GM10847 (cell line): ENCODE data around the gene RASAL2.

Source experiments
- POLR2A ChIP-seq: IDR thresholded peaks from 2 replicates; pipeline ENCODE4 v1.6.1; 2011; ENCODE audit not compliant: insufficient read length; ENCODE audit errors: extremely low read depth

RASAL2 gene

GRCh38 chr1:178354816-178355215, 260.9 kb downstream of the RASAL2 start:
- TF ChIP-seq POLR2A: no peak

GRCh38 chr1:178356299-178356698, 262.4 kb downstream of the RASAL2 start:
- no peak for TF ChIP-seq POLR2A

DNA sequence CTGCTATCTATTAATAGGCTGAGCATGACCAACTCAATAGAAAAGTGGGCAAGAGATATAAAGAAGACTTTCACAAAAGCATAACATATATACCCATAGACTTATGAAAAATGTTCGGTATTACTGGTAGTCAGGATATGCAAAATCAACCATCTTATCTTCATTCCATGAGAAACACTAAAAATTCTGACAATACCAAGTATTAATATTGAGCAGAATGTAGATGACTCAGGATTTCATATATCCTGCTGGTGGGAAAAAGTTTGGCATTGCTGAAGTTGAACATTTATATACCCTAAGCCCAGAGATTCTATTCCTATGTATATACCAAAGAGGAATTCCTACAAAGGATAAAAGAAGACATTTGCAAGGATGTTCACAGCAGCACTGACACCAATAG, 264.6 kb downstream of the RASAL2 start:
- TF ChIP-seq POLR2A: no peak

DNA sequence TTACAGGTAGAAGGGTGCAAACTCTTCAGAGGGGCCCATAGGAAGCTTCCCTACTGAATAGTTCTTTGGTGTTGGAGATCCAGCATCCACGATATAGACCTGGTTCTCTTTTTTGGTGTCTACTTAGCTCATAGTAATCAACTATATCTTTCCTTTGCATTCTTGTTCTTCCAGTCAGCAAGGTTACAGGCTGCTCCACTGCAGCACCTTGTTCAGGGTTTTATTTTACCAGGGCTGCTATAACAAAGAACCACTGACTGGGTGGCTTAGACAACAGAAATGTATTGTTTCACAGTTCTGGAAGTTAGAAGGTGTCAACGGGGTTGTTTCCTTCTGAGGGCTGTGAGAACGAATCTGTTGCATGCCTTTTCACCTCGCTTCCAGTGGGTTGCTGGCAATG, 266.5 kb downstream of the RASAL2 start:
- TF ChIP-seq POLR2A: no peak

DNA sequence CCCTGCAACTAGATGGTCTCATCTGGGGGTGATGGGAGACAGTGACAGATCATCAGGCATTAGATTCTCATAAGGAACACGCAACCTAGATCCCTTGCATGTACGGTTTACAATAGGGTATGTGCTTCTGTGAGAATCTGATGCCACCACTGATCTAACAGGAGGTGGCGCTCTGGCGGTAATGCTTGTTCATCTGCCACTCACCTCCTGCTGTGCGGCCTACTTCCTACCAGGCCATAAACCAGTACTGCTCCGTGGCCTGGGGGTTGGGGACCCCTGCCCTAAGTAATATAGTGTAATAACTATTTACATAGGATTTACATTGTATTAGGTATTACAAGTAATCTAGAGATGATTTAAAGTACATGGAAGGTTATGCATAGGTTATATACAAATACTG, 267.9 kb downstream of the RASAL2 start:
- TF ChIP-seq POLR2A: no peak

DNA sequence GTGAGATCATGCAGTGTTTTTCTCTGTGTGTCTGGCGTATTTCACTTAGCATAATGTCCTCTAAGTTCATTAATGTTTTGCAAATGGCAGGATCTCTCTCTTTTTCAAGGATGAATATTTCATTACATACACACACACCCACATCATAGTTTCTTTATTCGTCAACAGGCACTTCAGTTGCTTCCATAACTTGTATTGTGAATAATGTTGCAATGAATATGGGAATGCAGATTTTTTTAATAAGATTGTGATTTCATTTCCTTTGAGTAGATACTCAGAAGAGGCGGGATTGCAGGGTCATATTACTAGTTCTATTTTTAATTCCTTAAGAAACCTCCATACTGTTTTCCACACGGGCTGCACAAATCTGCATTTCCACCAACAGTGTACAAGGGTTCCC, 268.8 kb downstream of the RASAL2 start:
- no peak for TF ChIP-seq POLR2A

DNA sequence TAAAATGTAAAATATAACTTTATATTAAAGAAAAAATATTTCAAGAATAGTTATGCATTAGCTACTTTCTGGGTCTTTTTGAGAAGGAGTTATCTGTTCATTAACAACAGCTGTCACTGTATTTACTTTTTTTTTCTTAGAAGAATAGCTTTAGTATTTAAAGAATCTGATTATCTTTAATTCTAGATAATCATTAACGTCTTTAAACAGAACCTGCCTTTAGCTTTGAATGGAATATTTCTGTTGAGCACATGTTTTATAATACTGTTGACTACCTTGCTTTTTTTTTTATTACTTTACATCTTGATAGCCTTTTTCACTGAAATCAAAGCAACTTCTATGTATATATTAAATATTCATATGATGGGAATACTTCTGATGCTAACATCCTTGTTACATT, 270.9 kb downstream of the RASAL2 start:
- TF ChIP-seq POLR2A: no peak

- no peak for TF ChIP-seq POLR2A
These were observed 273.2 kb downstream of the RASAL2 start for GRCh38 chr1:178367151-178367550.

GRCh38 chr1:178368208-178368607, 274.3 kb downstream of the RASAL2 start:
- no peak for TF ChIP-seq POLR2A

- no peak for TF ChIP-seq POLR2A
These were observed 277.3 kb downstream of the RASAL2 start for GRCh38 chr1:178371235-178371634.

DNA sequence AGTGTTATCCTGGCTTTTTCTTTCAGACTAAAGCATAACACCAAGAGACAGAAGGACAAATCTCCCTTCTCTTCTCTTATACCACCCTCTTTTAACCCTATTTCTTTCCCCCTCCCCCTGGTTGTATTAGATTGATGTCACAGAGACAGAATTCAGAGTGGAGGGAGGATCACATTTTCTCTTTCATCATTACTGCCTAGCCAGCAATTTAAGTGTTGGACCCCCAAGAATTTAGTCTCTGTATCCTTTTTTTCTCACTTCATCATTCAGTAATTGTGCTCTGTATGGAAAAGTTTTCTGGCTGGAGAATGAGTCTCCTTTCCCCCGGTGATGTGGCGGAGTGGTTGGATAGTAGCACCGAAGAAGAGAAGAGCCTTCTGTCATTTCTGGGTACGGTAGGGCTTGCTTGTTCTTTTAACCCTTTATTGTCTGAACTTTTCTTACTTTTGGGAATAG, 278.1 kb downstream of the RASAL2 start:
- no peak for TF ChIP-seq POLR2A

DNA sequence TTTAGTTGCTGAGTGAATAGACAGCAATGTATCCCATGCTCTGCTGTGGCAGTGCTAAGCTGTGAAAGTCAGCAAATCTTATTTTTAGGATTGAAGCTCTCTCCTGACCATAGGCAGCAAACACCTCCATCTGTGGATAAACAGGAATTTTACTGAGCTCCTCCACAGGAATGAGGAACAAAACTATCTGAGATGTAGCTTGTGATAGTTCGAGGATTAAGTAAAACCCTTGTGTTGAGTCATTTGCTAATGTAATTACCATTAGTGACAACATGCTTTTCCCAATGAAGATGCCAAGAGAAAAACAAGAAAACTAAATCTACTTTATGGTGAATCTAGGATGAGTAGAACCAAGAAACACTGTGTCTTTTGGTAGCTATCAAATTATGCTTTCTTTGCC, 280.1 kb downstream of the RASAL2 start:
- no peak for TF ChIP-seq POLR2A

- no peak for TF ChIP-seq POLR2A
These were observed 282.1 kb downstream of the RASAL2 start for GRCh38 chr1:178376008-178376407.

DNA sequence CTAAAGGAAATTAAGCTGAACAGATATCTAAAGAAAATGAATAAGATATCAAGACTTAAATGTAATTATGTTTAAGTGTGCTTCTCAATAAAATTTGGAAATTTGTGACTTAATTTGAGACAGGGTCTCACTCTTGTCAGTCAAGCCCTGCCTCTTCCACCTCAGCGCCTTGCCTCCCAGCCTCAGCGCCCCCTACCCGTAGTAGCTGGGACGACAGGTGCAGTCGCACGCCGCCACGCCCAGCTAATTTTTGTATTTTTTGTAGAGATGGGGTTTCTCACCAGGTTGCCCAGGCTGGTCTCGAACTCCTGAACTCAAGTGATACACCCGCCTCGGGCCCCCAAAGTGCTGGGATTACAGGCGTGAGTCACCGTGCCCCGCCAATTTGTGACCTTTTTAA, 285.9 kb downstream of the RASAL2 start:
- TF ChIP-seq POLR2A: no peak

DNA sequence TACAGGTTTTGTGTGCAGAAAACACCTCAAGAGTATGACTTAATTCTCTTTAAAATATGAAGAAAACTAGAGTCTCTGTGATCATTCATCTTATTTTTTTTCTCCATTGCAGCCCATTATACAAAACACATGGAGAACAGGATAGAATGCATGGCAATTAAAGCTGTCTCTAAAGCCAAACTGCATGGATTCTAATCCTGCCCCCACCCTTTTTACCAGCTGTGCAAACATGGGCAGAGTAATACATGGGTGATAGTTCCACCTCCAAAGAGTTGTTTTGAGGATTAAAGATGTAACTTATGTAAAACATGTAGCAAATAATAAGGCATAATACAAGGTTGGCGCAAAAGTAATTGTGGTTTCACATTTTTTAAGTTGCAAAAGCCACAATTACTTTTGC, 288.5 kb downstream of the RASAL2 start:
- no peak for TF ChIP-seq POLR2A

- TF ChIP-seq POLR2A: no peak
These were observed 291.8 kb downstream of the RASAL2 start for GRCh38 chr1:178385662-178386061.

GRCh38 chr1:178388418-178389145, 294.7 kb downstream of the RASAL2 start:
- no peak for TF ChIP-seq POLR2A
